Stimulated activated CD4-positive, alpha-beta T cell treated with anti-CD3 and anti-CD28 coated beads, Interleukin-15, amount 100 ng/mL, for 1 hour (primary cell): ENCODE results near the gene PRSS56.
"Not testable (repeated sequence)": the region's sequence is repeated elsewhere in the genome, so short reads cannot be mapped to it uniquely, and the experiment has no call there.

Experiments used
- DNase-seq, 2 donors: peaks; one replicate each; pipeline ENCODE4 v3.0.0-alpha.2; 2020; ENCODE audit warnings: low read depth in 1 of 2, low spot score in 1 of 2

Gene PRSS56

DNA sequence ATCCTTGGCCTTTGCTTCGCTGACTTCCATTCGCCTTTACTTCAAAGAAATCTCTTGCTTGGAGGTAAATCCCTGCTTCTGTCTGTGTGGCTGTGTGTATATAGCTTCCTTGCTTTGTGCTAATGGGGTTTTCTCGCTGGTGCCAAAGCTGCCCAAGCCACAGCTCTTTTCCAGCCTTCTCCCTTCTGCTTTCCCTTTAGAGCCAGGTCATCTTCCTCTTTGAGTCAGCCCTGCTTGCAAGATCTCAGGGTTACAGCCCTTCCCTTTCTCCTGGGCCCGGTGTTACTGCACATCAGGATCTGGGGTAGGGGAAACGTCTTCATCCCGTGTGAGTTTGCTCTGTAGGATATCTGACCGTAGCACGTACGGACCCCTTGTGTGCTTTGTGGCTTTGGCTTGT lies 49.4 kb downstream of the PRSS56 start:
- DNase-seq: no peak

DNA sequence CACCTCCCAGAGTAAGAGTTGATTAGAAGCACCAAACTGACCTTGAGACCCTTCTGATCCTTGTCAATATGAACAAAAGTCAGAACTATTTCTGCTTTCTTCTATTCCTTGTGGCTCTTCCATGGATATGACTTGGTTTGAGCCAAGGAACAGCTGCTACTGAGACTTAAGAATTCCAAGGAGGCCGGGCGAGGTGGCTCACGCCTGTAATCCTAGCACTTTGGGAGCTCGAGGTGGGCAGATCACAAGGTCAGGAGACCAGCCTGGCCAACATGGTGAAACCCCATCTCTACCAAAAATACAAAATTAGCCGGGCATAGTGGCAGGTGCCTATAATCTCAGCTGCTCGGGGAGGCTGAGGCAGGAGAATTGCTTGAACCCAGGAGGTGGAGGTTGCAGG lies 50.3 kb downstream of the PRSS56 start:
- DNase-seq: not testable (repeated sequence)

DNA sequence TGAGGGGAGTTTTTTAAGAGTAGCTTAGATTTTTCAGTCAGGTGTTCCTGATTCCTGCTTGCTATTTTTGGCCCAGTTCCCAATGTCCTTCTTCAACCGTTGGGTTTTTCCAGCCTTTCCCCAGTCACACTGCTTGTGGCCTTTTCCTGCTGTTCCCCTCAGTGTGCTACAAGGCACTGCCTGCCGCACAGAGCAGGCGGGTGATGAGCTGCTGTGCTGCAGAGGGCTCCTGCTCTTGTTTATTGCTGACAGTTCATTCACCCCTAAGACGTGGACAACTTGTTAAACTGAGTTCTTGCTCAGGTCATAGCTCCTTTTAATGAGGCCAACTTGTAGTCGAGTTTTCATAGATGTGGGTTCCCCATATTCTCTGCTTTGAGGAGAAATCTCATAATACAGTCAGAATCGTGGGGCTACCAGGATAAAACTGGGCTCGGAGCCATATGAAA lies 50.9 kb downstream of the PRSS56 start:
- no peak for DNase-seq

DNA sequence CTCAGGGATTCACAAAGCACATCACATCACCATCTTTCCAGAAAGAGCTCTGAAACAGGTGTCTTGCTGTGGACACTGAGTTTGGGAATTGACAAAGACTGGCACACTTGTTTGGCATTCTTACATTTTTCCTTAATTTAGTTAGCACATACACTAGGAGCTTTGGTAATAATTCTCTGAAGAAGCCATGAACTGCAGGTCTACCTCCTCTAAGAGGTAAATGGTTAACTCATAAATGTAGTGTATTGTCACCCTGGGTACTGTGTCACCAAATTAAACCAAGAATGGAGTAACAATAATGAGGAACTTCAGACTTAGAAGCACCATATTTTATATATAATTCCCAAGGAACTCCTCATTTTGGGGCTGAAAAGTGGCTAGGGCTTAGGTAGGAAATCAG lies 52.9 kb downstream of the PRSS56 start:
- no peak for DNase-seq

DNA sequence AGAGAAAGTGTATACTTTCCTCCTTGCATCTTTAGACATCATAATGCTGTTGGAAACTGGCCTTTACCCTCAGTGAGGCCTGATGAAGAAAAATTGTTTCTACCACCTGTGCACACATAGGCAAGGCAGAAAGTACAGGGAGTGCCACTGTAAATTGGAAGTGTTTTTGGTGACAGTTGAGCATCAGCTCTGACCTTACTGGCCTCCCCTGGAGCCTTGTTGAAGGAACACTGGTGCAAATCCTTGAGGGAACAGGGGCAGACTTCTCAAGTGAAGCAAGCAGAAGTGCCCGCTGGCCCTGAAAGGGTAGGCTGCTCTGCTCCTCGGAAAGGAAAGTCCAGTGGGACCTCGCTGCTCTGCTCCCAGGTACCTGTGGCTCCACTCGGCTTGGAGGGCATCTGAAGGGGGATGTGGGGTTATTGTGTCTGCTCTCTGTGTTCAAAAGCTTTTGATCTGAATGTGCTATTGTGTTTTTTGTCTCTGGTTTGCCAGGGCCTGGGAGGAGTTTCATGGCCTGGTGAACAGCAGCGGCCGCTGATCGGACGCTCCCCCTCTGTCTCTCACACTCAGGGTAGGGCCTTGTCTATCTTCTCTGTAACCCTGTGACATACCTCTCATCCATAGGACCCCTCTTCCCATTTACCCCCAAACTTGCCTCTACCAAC lies 53.7 kb downstream of the PRSS56 start:
- no peak for DNase-seq

DNA sequence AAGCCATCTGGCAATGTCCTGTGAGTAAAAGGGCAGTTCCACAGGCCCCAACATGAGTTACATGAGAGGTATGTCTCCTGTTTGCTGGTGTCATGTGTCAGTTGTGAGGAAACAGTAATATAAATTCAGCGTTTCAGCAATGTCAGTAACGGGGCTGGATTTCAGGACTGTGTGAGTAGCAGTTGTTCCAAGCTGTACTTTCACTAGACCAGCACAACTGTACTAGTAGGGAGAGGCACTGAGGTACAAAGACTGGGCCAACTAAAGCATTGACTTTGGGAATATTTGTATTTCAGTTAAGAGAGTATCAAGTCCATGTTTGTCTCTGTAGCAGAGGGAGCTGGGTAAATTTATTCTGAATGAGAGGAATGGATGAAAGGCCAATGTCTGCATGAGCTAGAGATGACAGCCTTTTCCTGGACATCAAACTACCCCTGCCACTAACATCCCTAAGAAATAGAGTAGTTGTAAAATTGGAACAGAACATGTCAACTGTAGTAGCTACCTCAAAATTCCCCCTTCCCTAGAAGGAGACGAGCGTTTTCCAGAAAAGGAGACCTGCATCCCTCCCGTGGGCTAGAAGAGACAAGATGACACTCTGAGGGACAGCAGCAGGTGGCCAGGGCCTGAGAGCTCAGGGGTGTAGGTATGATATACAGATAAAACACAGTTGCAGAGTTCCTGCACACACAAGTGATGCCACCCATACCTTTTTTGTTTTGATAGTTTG lies 54.7 kb downstream of the PRSS56 start:
- DNase-seq: no peak
